HG03342 (cell line): ENCODE results near the gene NMUR1.

Experiments
- ATAC-seq: cut with Tn5 transposase; IDR thresholded peaks from one replicate; pipeline ENCODE4 v1.9.1; 2021; ENCODE audit warnings: mild to moderate bottlenecking, moderate library complexity; ENCODE audit not compliant: unreplicated experiment

The NMUR1 gene

GRCh38 chr2:231554748-231555545 is 24.7 kb upstream of the NMUR1 start:
- no peak for ATAC-seq

- ATAC-seq = no peak
These were observed 24.1 kb upstream of the NMUR1 start for GRCh38 chr2:231554327-231554726.

- ATAC-seq = no peak
These were observed 22.5 kb upstream of the NMUR1 start for GRCh38 chr2:231552752-231553151.

DNA sequence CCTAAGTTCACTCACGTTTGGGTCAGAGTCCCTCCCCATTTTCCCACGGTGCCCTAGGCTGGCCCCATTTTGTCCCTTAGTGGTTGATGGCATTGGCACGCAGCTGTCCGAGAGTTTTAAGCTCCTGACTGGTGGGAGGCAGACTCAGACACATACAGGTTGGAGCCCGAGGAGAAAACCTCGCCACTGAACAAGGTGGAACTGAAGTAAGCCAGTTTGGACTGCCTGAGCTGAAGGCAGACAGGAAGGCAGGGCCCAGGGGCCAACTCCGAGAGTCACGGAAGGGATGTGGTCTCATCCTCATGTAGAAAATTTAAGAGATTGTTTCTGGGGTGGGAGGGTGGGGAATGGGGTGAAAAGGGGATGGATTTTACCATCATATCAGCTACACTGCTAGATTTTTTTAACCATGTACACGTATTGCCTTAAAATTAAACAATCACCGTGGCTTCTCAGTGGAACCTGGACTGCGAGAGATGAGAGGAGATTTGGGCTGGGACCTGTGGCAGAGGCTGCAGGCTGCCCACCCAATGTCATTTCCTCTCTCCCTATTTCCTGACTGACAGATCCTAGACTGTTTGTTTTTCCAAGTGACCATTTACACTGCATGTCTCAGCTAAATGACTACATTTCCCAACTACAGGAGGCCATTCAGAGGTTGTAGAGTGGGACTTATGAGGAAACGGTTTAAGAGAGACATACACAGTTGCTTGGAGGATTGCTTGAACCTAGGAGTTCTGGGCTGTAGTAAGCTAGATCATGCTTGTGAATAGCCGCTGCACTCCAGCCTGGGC is 19.4 kb upstream of the NMUR1 start:
- ATAC-seq = no peak

DNA sequence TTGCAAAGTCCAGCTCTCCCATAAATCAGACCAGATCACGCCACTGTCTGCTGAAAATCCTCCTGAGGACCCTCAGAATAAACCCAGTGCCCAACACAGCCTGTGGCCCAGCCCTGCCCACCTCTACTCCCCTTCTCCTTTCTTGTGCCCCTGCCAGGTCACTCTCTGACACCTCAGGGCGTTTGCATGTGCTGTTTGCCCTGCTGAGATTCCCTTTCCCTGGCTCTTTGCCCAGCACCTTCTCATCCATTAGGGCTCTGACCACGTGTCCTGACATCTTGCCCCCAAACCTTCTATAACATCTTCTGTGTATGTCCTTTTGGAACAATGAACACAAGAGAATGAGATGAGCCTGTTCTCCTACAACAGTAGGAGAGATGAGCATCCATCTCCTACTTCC is 18.5 kb upstream of the NMUR1 start:
- no peak for ATAC-seq

- ATAC-seq = no peak
These were observed 17.3 kb upstream of the NMUR1 start for GRCh38 chr2:231547315-231548110.

DNA sequence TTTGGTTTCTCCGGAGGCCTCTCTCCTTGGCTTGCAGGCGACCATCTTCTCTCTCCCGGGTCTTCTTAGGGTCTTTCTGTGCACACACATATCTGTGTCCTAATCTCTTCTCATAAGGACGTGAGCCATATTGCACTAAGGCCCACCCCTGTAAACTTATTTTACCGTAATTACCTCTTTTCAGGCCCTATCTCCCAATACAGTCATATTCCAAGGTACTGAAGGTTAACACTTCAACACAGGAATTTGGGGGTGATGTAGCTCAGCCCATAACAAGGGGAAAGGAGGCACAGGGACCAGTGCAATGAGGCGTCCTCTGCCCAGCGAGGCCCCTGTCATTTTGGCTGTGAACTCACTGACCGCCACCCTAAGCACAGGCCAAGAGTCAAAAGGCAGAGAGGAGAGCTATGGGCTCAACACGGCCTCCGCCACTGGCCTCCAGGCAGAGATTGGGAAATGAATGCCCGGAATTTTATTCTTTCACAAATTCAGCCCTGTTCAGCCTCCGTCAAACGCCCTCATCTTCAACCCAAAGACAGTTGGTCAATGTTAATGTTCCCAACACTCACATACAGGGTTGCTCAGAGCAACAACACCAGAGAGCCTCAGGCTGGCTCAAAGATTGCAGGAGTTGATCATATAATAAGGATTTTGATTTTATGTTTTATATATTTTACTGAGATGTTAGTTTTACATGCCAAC is 15.9 kb upstream of the NMUR1 start:
- no peak for ATAC-seq

GRCh38 chr2:231545105-231545902 is 15.1 kb upstream of the NMUR1 start:
- peak; percentile 98 for ATAC-seq

- ATAC-seq = no peak
These were observed 11.9 kb upstream of the NMUR1 start for GRCh38 chr2:231542136-231542535.

DNA sequence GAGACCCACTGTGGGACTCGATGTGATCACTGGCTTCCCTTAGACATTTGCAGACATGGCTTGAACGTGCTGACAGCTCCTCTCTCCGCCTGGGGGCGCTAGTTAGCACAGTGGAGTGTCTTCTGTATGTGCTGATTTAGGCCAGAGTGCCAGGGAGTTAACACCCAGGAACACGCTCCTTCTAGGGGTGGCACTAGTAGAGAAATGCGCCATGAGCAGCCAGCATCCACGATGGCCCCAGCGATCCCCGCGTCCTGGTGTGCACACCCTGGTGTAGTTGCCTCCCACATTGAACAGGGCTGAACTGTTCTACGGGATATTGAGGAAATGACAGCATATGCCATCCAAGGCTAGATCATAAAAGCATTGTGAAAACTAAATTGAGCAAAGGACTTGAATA is 11.4 kb upstream of the NMUR1 start:
- ATAC-seq = no peak

GRCh38 chr2:231539991-231540390 is 9.7 kb upstream of the NMUR1 start:
- no peak for ATAC-seq

DNA sequence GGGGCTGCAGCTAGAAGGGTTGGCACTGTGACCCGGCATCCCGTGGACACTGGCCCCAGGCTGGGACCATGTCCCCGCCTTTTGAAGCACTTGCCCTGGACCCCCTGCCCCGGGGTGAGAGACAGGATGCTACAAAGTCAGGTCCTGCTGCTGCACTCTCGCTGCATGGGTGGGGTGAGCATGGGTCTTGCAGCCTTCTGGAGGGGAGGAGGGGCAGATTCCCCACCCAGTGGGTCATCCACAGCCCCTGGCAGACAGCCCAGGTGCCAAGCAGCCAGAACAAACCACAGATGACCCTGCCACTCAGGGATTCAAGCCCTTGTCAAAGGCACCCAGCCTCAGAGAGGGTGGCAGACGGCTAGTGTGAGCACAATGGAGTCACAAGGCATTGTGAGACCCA is 5.7 kb upstream of the NMUR1 start:
- ATAC-seq = no peak

- ATAC-seq = no peak
These were observed 3.5 kb upstream of the NMUR1 start for GRCh38 chr2:231533777-231534125.

- ATAC-seq = no peak
These were observed 3.0 kb upstream of the NMUR1 start for GRCh38 chr2:231533086-231533776.

DNA sequence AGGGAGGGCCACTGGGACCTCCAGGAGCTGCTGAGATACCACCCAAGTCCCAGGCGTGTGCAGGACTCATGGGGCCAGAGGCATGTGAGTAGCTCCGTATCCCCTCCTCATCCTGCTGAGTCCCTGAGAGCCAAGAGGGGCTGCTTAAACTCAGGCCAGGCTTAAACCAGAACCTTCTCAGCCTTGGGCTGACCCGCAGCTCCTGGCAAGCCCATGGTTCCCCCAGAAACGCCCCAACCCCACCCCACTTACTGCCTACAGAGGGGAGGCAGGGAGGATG is 2.5 kb upstream of the NMUR1 start:
- no peak for ATAC-seq

GRCh38 chr2:231531883-231532755 is 1.9 kb upstream of the NMUR1 start:
- no peak for ATAC-seq

DNA sequence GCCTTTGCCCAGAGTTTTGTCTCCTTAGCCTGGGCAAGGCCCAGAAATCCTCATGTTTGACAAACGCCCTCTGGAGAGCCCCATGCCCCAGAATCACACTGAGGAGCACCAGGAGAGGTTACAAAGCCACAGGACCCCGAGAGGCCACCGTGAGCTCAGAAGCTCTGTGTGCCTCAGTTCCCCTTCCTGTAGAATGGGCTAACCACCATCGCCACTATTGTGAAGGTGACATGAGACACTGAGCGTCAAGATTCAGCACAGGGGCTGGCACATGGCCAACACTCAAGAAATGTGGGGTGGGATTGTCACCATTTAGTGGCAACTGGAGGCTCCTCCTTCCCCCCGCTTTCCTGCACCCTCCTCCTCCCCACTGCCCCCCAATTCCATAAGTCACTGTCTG is 1.2 kb upstream of the NMUR1 start:
- no peak for ATAC-seq

GRCh38 chr2:231528636-231529030 is 1.6 kb downstream of the NMUR1 start:
- ATAC-seq = no peak
